GM12892 (cell line): ENCODE measurements around the gene CDH13.

ENCODE experiments used
- POLR2A ChIP-seq: IDR thresholded peaks from 2 replicates; pipeline ENCODE4 v1.6.1; 2011; ENCODE audit warnings: low read depth, low read length, control low read depth
- POLR2AphosphoS5 ChIP-seq: IDR thresholded peaks from 2 replicates; pipeline ENCODE4 v1.6.1; 2011; ENCODE audit warnings: low read depth, low read length, control low read depth

DNA sequence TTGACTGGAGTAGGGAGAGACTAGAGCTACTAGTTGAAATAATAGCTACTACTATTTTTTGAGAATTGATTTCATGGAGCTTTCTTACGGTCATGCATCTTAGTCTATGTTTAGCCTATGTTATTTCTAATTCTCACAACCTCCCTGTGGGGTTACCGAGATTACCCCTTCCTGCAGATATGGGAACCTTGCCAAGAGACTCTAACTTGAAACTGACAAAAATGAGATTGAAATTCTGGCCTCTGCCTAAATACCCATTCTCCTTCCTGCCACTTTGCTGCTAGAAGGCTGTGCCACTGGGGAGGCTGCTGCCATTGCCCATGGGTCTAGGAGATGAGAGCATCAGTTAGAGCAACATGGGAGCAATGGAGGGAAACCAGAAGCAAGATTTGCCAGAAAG, 410.3 kb downstream of the CDH13 start:
- TF ChIP-seq POLR2A (no peak), POLR2AphosphoS5 (no peak)
